Measurements from ENCODE around the gene CACYBP. TPM values are rescaled to one million over a fixed set of nuclear protein-coding genes. Genes with fewer than 3 reads are reported as not detected.

CACYBP gene
- total RNA-seq, 1 donor from 2014 or later = 75.6 TPM

DNA sequence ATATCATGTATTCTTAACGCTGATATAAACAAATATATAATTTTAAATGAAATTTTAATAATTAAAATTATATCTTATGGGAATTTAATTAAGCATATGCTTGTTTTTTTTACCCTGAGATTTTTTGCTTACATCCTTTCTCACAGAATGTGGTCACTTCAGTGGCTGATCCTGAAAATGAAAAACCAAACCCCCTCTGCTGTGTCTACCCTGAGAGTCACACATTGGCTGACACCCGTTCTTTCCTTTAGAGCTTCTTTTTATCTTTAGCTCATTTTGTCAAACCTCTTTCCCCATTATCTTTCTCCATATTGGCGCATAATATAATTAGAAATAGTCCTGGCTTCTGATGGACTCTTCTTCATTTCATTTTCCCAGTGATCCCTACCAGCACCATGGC is 10.8 kb upstream of the CACYBP start:
- peak overlapping the region; percentile 80 for H3K27ac ChIP-seq (replicated peaks)
- peaks cover 17% of the 10 kb centered on the region for H3K4me1 ChIP-seq
- H3K27me3 ChIP-seq (ENCODE audit: low read depth) = no peaks in the 10 kb centered on the region
- no peaks in the 10 kb centered on the region for H3K9me3 ChIP-seq (replicated peaks)
- H3K4me3 ChIP-seq = no peak overlapping the region
- no peak for DNase-seq
- intact Hi-C loops (cut with micrococcal nuclease) = no loop called here
- H3K36me3 ChIP-seq = no peaks in the 10 kb centered on the region
- TF ChIP-seq, protein P1, sequence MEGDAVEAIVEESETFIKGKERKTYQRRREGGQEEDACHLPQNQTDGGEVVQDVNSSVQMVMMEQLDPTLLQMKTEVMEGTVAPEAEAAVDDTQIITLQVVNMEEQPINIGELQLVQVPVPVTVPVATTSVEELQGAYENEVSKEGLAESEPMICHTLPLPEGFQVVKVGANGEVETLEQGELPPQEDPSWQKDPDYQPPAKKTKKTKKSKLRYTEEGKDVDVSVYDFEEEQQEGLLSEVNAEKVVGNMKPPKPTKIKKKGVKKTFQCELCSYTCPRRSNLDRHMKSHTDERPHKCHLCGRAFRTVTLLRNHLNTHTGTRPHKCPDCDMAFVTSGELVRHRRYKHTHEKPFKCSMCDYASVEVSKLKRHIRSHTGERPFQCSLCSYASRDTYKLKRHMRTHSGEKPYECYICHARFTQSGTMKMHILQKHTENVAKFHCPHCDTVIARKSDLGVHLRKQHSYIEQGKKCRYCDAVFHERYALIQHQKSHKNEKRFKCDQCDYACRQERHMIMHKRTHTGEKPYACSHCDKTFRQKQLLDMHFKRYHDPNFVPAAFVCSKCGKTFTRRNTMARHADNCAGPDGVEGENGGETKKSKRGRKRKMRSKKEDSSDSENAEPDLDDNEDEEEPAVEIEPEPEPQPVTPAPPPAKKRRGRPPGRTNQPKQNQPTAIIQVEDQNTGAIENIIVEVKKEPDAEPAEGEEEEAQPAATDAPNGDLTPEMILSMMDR (IDR thresholded peaks at IDR 0.05; ENCODE audit: borderline replicate concordance) = no peak

DNA sequence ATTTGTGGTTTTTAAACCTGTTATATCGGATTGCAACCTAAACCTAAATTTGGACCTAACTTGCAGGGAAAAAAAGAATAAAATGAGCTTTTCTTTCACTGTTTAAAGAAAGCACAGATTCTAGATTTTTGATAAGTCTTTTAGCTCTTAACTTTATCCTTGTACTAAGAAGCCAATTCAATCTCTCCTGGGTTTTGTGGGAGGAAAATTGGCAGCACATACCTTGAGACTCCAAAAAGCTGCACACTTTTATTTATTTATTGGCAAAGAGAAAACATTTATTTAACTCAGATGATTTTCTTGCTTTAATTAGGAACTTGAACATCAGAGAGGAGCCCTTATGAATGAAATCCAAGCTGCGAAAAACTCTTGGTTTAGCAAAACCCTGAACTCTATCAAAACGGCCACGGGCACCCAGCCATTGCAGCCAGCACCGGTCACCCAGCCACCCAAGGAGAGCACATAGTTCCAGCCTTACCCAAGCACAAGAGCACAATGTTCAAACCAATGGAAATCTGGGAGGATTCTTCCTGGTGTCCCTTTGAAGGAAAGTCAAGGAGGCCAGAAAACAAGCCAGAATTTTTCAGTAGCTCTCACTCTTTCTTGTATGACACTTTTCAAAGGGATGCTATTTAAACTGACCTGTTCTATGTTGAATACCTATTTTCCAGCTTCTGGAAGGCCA is 10.1 kb upstream of the CACYBP start:
- peak overlapping the region; percentile 62 for H3K4me3 ChIP-seq

GRCh38 chr1:174990382-174990999 is 9.3 kb upstream of the CACYBP start:
- TF ChIP-seq, protein P1 (IDR thresholded peaks at IDR 0.05; ENCODE audit: borderline replicate concordance) = no peak
- intact Hi-C loops (cut with micrococcal nuclease) = no loop called here
- Histone ChIP-seq H3K27ac (replicated peaks) (peak overlapping the region; percentile 80), H3K36me3 (no peaks in the 10 kb centered on the region), H3K27me3 (ENCODE audit: low read depth) (no peaks in the 10 kb centered on the region), H3K4me1 (peaks cover 17% of the 10 kb centered on the region), H3K9me3 (replicated peaks) (no peaks in the 10 kb centered on the region), H3K4me3 (peak overlapping the region; percentile 62)
- no peak for DNase-seq

More for the DNA sequence above, 10.1 kb upstream of the CACYBP start:
- TF ChIP-seq, protein P1 (IDR thresholded peaks at IDR 0.05; ENCODE audit: borderline replicate concordance) = no peak
- H3K9me3 ChIP-seq (replicated peaks) = no peaks in the 10 kb centered on the region
- no peak for DNase-seq
- no peaks in the 10 kb centered on the region for H3K27me3 ChIP-seq (ENCODE audit: low read depth)
- H3K27ac ChIP-seq (replicated peaks) = peak overlapping the region; percentile 80
- H3K4me1 ChIP-seq = peaks cover 17% of the 10 kb centered on the region
- intact Hi-C loops (cut with micrococcal nuclease) = no loop called here
- no peaks in the 10 kb centered on the region for H3K36me3 ChIP-seq

DNA sequence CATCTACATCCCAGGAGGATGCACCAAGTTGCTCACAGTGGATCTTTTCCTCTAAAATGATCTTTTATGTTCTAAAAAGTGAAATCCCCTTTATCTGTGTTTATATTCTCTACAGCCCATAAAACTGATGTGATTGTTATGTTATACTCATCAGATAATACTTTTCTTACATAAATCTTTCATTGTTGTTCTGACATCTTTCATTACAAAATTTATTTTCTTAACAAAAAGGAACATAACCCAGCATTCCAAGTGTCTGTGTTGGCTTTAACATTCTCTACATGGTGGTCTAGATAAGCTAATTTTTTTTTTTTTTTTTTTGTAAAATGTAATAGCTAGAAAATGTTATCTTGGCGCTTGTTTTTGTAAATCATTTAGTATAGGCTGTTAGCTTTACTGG is 8.3 kb upstream of the CACYBP start:
- intact Hi-C loops (cut with micrococcal nuclease) = no loop called here
- H3K27ac ChIP-seq (replicated peaks) = no peak overlapping the region
- H3K36me3 ChIP-seq = no peaks in the 10 kb centered on the region
- no peaks in the 10 kb centered on the region for H3K9me3 ChIP-seq (replicated peaks)
- no peaks in the 10 kb centered on the region for H3K27me3 ChIP-seq (ENCODE audit: low read depth)
- no peak overlapping the region for H3K4me3 ChIP-seq
- no peak for DNase-seq
- TF ChIP-seq, protein P1 (IDR thresholded peaks at IDR 0.05; ENCODE audit: borderline replicate concordance) = no peak
- peaks cover 18% of the 10 kb centered on the region for H3K4me1 ChIP-seq

DNA sequence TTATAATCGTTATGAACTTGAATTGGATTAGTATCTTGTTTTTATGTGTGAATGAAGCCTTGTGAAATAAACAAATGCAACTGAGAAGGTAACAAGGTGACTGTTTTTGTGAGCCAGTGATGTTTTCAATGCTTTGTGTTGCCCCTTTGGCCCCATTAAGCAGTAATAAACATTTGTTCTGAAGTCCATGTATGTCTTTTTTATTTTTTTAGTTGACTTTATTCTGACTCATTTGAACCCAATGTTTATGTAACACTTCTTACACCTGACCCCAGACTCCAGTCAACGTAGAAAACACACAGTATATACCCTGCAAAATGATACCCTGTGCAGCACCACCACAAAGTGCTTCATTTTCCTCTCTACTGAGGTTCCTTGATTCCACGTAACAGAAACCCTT is 4.6 kb upstream of the CACYBP start:
- Histone ChIP-seq H3K27me3 (ENCODE audit: low read depth) (no peaks in the 10 kb centered on the region), H3K36me3 (no peaks in the 10 kb centered on the region), H3K4me1 (peaks cover 24% of the 10 kb centered on the region), H3K9me3 (replicated peaks) (no peaks in the 10 kb centered on the region), H3K27ac (replicated peaks) (no peak overlapping the region), H3K4me3 (no peak overlapping the region)
- intact Hi-C loops (cut with micrococcal nuclease) = no loop called here
- no peak for DNase-seq
- TF ChIP-seq, protein P1 (IDR thresholded peaks at IDR 0.05; ENCODE audit: borderline replicate concordance) = no peak
